AG09309 (cell line): ENCODE measurements around the gene PKP4.
A peak's percentile ranks its signal among the peaks of the same experiment; 100 is the strongest.

ENCODE experiments used
- DNase-seq: peaks from one replicate; pipeline ENCODE4 v3.0.0-alpha.2; 2010; ENCODE audit warnings: low read depth
- H3K4me3 ChIP-seq: 2 replicates; pipeline ENCODE4 v1.5.1; 2011; ENCODE audit warnings: mild to moderate bottlenecking, low read depth, low read length, moderate library complexity; ENCODE audit not compliant: control insufficient read depth
- CTCF ChIP-seq: IDR thresholded peaks from 2 replicates; pipeline ENCODE4 v1.5.1; 2011; ENCODE audit warnings: mild to moderate bottlenecking, low read depth, low read length, inconsistent platforms; ENCODE audit not compliant: insufficient read depth, control insufficient read depth; ENCODE audit errors: missing control alignments

PKP4 gene

GRCh38 chr2:158583923-158584322 lies 127.2 kb downstream of the PKP4 start:
- no peak overlapping the region for H3K4me3 ChIP-seq
- DNase-seq: no peak
- no peak for TF ChIP-seq CTCF

GRCh38 chr2:158586491-158586890 lies 129.7 kb downstream of the PKP4 start:
- H3K4me3 ChIP-seq: no peak overlapping the region
- no peak for TF ChIP-seq CTCF
- peak; percentile 44 for DNase-seq

- no peak for TF ChIP-seq CTCF
- no peak overlapping the region for H3K4me3 ChIP-seq
- DNase-seq: no peak
These were observed 132.6 kb downstream of the PKP4 start for GRCh38 chr2:158589303-158589702.

- DNase-seq: no peak
- TF ChIP-seq CTCF: no peak
- no peak overlapping the region for H3K4me3 ChIP-seq
These were observed 142.2 kb downstream of the PKP4 start for GRCh38 chr2:158598862-158599517.

GRCh38 chr2:158599609-158600008 lies 142.9 kb downstream of the PKP4 start:
- TF ChIP-seq CTCF: no peak
- no peak for DNase-seq
- H3K4me3 ChIP-seq: no peak overlapping the region

- peak; percentile 73 for DNase-seq
- no peak for TF ChIP-seq CTCF
- H3K4me3 ChIP-seq: no peak overlapping the region
These were observed 143.5 kb downstream of the PKP4 start for GRCh38 chr2:158600155-158600802.
